Esophagus muscularis mucosa (tissue), 4 donors: ENCODE results near the gene CDRT15.

ENCODE experiments used
- CTCF ChIP-seq, 3 experiments: fragments of 200-600 bp in 2 of 3; fragments of 450-650 bp in 1 of 3; sonication (generic) in 2 of 3; IDR thresholded peaks; one replicate each; pipeline ENCODE4 v1.5.1; 2017 to 2019; ENCODE audit warnings: antibody characterized with exemption in 3 of 3, mild to moderate bottlenecking in 2 of 3, moderate library complexity in 1 of 3
- EP300 ChIP-seq: sonication (generic); formaldehyde crosslinking; IDR thresholded peaks from one replicate; pipeline ENCODE4 v1.6.1; 2017; ENCODE audit warnings: antibody characterized with exemption
- POLR2A ChIP-seq: fragments of 450-650 bp; IDR thresholded peaks from one replicate; pipeline ENCODE4 v1.6.1; 2017; ENCODE audit warnings: antibody characterized with exemption, moderate library complexity, mild to moderate bottlenecking, low read depth
- POLR2AphosphoS5 ChIP-seq, 2 donors: sonication (generic); formaldehyde crosslinking; IDR thresholded peaks; one replicate each; pipeline ENCODE4 v1.6.1; 2017; ENCODE audit warnings: antibody characterized with exemption in 2 of 2

- TF ChIP-seq POLR2A (no peak), CTCF (IDR thresholded peaks at IDR 0.05) (no peak), POLR2AphosphoS5 (IDR thresholded peaks at IDR 0.05) (no peak), EP300 (no peak)
Measured at GRCh38 chr17:14228903-14229302, 7.8 kb downstream of the CDRT15 start.
